NB4 (cell line): ENCODE data around the gene SERPINI1.

Experiments used
- CTCF ChIP-seq: IDR thresholded peaks from one replicate; pipeline ENCODE4 v1.5.1; 2012; ENCODE audit warnings: low read depth, low read length
- POLR2A ChIP-seq: IDR thresholded peaks from 2 replicates; pipeline ENCODE4 v1.6.1; 2011; ENCODE audit warnings: mild to moderate bottlenecking; ENCODE audit not compliant: insufficient read length; ENCODE audit errors: extremely low read depth

DNA sequence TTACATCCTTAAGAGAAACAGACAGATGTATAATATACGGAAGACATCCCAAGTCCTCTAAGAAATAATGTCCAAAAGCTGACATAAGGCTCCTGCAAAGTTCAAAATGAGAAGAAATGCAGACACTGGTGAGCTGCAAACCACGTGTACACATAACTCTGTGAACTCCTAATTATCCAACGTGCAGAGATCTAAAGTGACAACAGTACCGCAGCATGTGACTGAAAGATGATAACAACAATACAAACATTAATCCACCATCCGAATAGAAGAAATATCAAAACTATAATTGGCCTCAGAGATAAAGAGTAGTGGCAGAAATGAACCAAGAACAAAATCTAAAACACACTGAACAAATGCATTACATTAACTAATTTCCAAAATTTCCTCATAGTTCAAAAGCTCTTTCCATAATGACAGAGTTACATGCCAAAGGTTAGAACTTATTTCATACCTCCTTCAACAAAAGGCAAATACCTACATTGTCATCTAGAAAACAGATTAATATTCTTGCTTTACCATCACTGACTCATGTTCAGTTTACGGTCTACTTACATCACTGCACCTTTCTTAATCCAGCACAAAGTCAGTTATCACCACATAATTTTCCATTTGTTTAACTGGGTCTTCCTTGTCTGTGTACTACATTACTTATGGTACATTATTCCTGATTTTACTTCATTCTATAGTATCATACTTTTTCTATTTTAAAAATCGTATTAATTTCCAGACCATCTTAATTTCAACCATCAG, 3.0 kb upstream of the SERPINI1 start:
- TF ChIP-seq POLR2A (no peak), CTCF (no peak)
